NB4 (cell line): Measurements from ENCODE around the gene COL4A2.

ENCODE experiments used
- DNase-seq: peaks from one replicate; pipeline ENCODE4 v3.0.0; 2010; ENCODE audit warnings: low read depth
- H3K4me3 ChIP-seq: one replicate; pipeline ENCODE4 v1.5.1; 2011; ENCODE audit warnings: mild to moderate bottlenecking, low read depth, low read length, moderate library complexity
- CTCF ChIP-seq: IDR thresholded peaks from one replicate; pipeline ENCODE4 v1.5.1; 2012; ENCODE audit warnings: low read depth, low read length
- MYC ChIP-seq: IDR thresholded peaks from 2 replicates; pipeline ENCODE4 v1.6.1; 2011; ENCODE audit warnings: low read depth, low read length
- POLR2A ChIP-seq: IDR thresholded peaks from 2 replicates; pipeline ENCODE4 v1.6.1; 2011; ENCODE audit warnings: mild to moderate bottlenecking; ENCODE audit not compliant: insufficient read length; ENCODE audit errors: extremely low read depth
- TF ChIP-seq, protein P1 (sequence below): IDR thresholded peaks from 2 replicates; pipeline ENCODE4 v1.6.1; 2011; ENCODE audit warnings: low read depth, low read length

Gene COL4A2

DNA sequence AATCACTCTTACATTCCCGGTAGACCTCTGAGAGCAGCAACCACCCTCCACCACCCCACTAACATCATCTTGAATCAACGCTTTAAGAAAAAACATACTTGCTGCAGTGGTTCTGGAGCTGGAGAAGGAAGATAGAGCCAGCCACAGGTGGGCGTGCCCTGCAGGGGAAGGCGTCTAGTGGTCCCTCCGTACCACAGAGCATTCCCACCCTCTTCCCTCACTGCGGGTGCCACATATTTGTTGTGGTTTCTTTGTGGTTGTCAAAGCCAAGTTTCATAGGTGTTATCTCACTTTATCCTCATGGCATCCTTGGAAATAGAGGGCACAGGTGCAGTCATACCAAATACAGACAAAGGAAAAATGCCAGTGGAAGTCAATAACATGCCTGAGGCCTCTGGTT, 22.2 kb downstream of the COL4A2 start:
- TF ChIP-seq MYC (no peak), POLR2A (no peak), CTCF (no peak)
- TF ChIP-seq, protein P1, sequence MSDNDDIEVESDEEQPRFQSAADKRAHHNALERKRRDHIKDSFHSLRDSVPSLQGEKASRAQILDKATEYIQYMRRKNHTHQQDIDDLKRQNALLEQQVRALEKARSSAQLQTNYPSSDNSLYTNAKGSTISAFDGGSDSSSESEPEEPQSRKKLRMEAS = no peak
- H3K4me3 ChIP-seq = no peak overlapping the region
- DNase-seq = no peak

- TF ChIP-seq, protein P1 = no peak
- TF ChIP-seq CTCF (no peak), POLR2A (no peak), MYC (no peak)
- DNase-seq = no peak
These were observed 22.8 kb downstream of the COL4A2 start for GRCh38 chr13:110329798-110330461.

DNA sequence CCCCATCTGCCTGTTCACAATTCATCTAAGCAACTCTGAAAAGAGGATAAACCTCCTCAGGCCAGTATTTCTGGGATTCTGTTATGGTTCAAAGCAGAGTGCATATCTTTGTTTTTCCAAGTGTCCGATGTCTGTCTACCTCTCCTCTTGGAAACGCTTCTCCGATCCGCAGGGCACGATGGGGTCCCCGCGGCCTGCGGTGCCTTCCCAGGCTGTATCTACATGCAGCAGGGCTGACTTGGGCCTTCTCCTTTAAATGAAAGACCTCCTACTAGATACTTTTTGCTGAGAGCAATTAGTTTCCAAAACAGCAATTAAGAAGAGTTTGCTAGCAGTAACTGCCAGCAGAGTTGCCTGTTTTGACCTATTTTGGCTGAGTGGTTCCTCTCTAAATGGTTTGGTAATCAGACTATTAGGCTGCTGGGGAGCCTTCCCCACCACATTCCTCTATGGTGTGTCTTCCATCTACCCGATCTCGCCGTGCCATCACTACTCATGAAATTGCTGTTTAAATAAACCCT, 23.5 kb downstream of the COL4A2 start:
- TF ChIP-seq MYC (no peak), CTCF (no peak), POLR2A (no peak)
- TF ChIP-seq, protein P1 = no peak
- H3K4me3 ChIP-seq = no peak overlapping the region
- DNase-seq = no peak

More at GRCh38 chr13:110329798-110330461, 22.8 kb downstream of the COL4A2 start:
- H3K4me3 ChIP-seq = no peak overlapping the region

GRCh38 chr13:110331362-110331761, 24.3 kb downstream of the COL4A2 start:
- no peak for DNase-seq
- no peak overlapping the region for H3K4me3 ChIP-seq
- TF ChIP-seq POLR2A = no peak
- no peak for TF ChIP-seq MYC
- TF ChIP-seq, protein P1 = no peak
- TF ChIP-seq CTCF = no peak

GRCh38 chr13:110332750-110333149, 25.7 kb downstream of the COL4A2 start:
- TF ChIP-seq, protein P1 = no peak
- TF ChIP-seq MYC (no peak), CTCF (no peak), POLR2A (no peak)
- no peak overlapping the region for H3K4me3 ChIP-seq
- DNase-seq = no peak
